H1 (cell line): ENCODE results near the gene HTR6. TPM values are rescaled to one million over a fixed set of nuclear protein-coding genes. Genes with fewer than 3 reads are reported as not detected.

Experiments
- CTCF ChIA-PET: fragments of 300-600 bp; sonication (Branson Sonifier 250); formaldehyde crosslinking; loops from one replicate; lab custom pipeline; 2021; ENCODE audit not compliant: partially characterized antibody; lab: Charles Lee
- POLR2A ChIA-PET: fragments of 300-600 bp; sonication (Branson Sonifier 250); formaldehyde crosslinking; loops from one replicate; lab custom pipeline; 2021; ENCODE audit warnings: inconsistent platforms; ENCODE audit not compliant: partially characterized antibody; lab: Charles Lee
- DNase-seq, 2 experiments: peaks; one replicate each; pipeline versions ENCODE4 v3.0.0 to v3.0.0-alpha.2; 2010 to 2022; ENCODE audit warnings: low spot score in 2 of 2, low read depth in 1 of 2, mixed read lengths in 1 of 2
- FAIRE-seq: peaks from 2 replicates; lab custom pipeline; 2011; peaks lifted over from hg19 to GRCh38; lab: Jason Lieb, UNC
- H2AFZ ChIP-seq: 2 replicates; pipeline ENCODE4 v1.8.1; 2012; ENCODE audit warnings: low read length, inconsistent platforms
- H2AK5ac ChIP-seq: 2 replicates; pipeline ENCODE4 v1.6.1; 2013; ENCODE audit warnings: low read depth, low read length
- H2BK120ac ChIP-seq: replicated peaks from 2 replicates; pipeline ENCODE3; 2013; ENCODE audit warnings: low read depth, low read length, inconsistent platforms
- H2BK12ac ChIP-seq: 2 replicates; pipeline ENCODE4 v1.6.1; 2013; ENCODE audit warnings: low read depth, low read length
- H2BK15ac ChIP-seq: 2 replicates; pipeline ENCODE4 v1.6.1; 2013; ENCODE audit warnings: low read length
- H2BK20ac ChIP-seq: 2 replicates; pipeline ENCODE4 v1.6.1; 2013; ENCODE audit warnings: low read length
- H2BK5ac ChIP-seq: 2 replicates; pipeline ENCODE4 v1.6.1; 2013; ENCODE audit warnings: low read depth, low read length
- H3K14ac ChIP-seq: 2 replicates; pipeline ENCODE4 v1.6.1; 2013; ENCODE audit warnings: inconsistent platforms; ENCODE audit not compliant: insufficient read length
- H3K18ac ChIP-seq: 2 replicates; pipeline ENCODE4 v1.6.1; 2013; ENCODE audit warnings: low read length; ENCODE audit errors: extremely low read depth
- H3K23ac ChIP-seq: 2 replicates; pipeline ENCODE4 v1.6.1; 2013; ENCODE audit warnings: inconsistent platforms; ENCODE audit not compliant: insufficient read length
- H3K23me2 ChIP-seq: 2 replicates; pipeline ENCODE4 v1.6.1; 2013; ENCODE audit warnings: low read depth, low read length
- H3K27ac ChIP-seq: 2 replicates; pipeline ENCODE4 v1.6.1; 2011; ENCODE audit warnings: low read depth, low read length, inconsistent platforms
- H3K27me3 ChIP-seq, 4 experiments: replicated peaks in 1 of 4; 1 replicate in 1 of 4; 2 replicates in 3 of 4; pipeline versions ENCODE4 v1.6.1 to v1.8.1; 2011 to 2013; ENCODE audit warnings: low read length in 3 of 4, mild to moderate bottlenecking in 3 of 4, inconsistent platforms in 2 of 4, mixed read lengths in 2 of 4, moderate library complexity in 1 of 4; ENCODE audit not compliant: control insufficient read depth in 3 of 4, insufficient read depth in 3 of 4; ENCODE audit errors: extremely low read depth in 1 of 4
- H3K36me3 ChIP-seq, 4 experiments: 2 replicates each; pipeline versions ENCODE4 v1.6.1 to v1.8.1; 2011 to 2013; ENCODE audit warnings: mild to moderate bottlenecking in 4 of 4, low read length in 3 of 4, moderate library complexity in 2 of 4, control low read depth in 1 of 4, inconsistent platforms in 1 of 4; ENCODE audit not compliant: insufficient read depth in 4 of 4, control insufficient read depth in 2 of 4
- H3K4ac ChIP-seq: replicated peaks from 2 replicates; pipeline ENCODE3; 2013; ENCODE audit warnings: low read length, low read depth, mixed read lengths, inconsistent platforms; ENCODE audit not compliant: insufficient read length
- H3K4me1 ChIP-seq, 4 experiments: replicated peaks in 1 of 4; 1 replicate in 1 of 4; 2 replicates in 3 of 4; pipeline versions ENCODE4 v1.6.1 to v1.8.1; 2011 to 2013; ENCODE audit warnings: low read length in 3 of 4, inconsistent platforms in 2 of 4, mixed read lengths in 1 of 4; ENCODE audit not compliant: insufficient read depth in 4 of 4, control insufficient read depth in 3 of 4
- H3K4me2 ChIP-seq, 2 experiments: 2 replicates each; pipeline versions ENCODE4 v1.6.1 to v1.8.1; 2011 to 2013; ENCODE audit warnings: low read depth in 2 of 2, low read length in 2 of 2, control low read depth in 1 of 2, inconsistent platforms in 1 of 2, mild to moderate bottlenecking in 1 of 2; ENCODE audit not compliant: insufficient read depth in 1 of 2
- H3K4me3 ChIP-seq, 4 experiments: fragments of 200-600, 300-600 bp in 1 of 4; sonication (generic), shearing (Covaris generic), sonication (Bioruptor Twin) in 1 of 4; 2 replicates each; pipeline versions ENCODE4 v1.5.1 to v1.8.1; 2011 to 2016; ENCODE audit warnings: low read length in 4 of 4, low read depth in 3 of 4, control low read depth in 2 of 4, inconsistent platforms in 2 of 4, mild to moderate bottlenecking in 2 of 4, mixed read lengths in 1 of 4, moderate library complexity in 1 of 4; ENCODE audit not compliant: insufficient read depth in 2 of 4; ENCODE audit errors: extremely low read depth in 1 of 4
- H3K56ac ChIP-seq: replicated peaks from 2 replicates; pipeline ENCODE3; 2013; ENCODE audit warnings: low read depth, mild to moderate bottlenecking, mixed read lengths, low read length, inconsistent platforms; ENCODE audit not compliant: insufficient read length
- H3K79me1 ChIP-seq: 2 replicates; pipeline ENCODE4 v1.6.1; 2013; ENCODE audit warnings: low read depth, low read length, control low read depth
- H3K79me2 ChIP-seq, 2 experiments: 2 replicates each; pipeline versions ENCODE4 v1.6.1 to v1.8.1; 2012 to 2013; ENCODE audit warnings: low read length in 2 of 2, mild to moderate bottlenecking in 2 of 2, inconsistent platforms in 1 of 2; ENCODE audit not compliant: insufficient read depth in 2 of 2, control insufficient read depth in 1 of 2
- H3K9ac ChIP-seq, 4 experiments: replicated peaks in 1 of 4; 1 replicate in 1 of 4; 2 replicates in 3 of 4; pipeline versions ENCODE4 v1.6.1 to v1.8.1; 2011 to 2013; ENCODE audit warnings: low read depth in 3 of 4, low read length in 3 of 4, control low read depth in 2 of 4, mild to moderate bottlenecking in 2 of 4, moderate library complexity in 2 of 4, inconsistent platforms in 1 of 4; ENCODE audit errors: extremely low read depth in 1 of 4
- H3K9me3 ChIP-seq, 2 experiments: 2 replicates each; pipeline versions ENCODE4 v1.6.1 to v1.8.1; 2012 to 2013; ENCODE audit warnings: mild to moderate bottlenecking in 2 of 2, moderate library complexity in 2 of 2, control low read depth in 1 of 2, inconsistent platforms in 1 of 2, low read depth in 1 of 2, low read length in 1 of 2, mixed read lengths in 1 of 2; ENCODE audit not compliant: insufficient read depth in 2 of 2
- H4K20me1 ChIP-seq, 2 experiments: replicated peaks in 1 of 2; 2 replicates each; pipeline versions ENCODE3 to v1.8.1; 2011 to 2013; ENCODE audit warnings: inconsistent platforms in 2 of 2, low read length in 2 of 2, mild to moderate bottlenecking in 1 of 2; ENCODE audit not compliant: insufficient read depth in 2 of 2, control insufficient read depth in 1 of 2
- H4K5ac ChIP-seq: 2 replicates; pipeline ENCODE4 v1.6.1; 2013; ENCODE audit warnings: low read length, low read depth, mixed read lengths, inconsistent platforms; ENCODE audit not compliant: insufficient read length
- H4K8ac ChIP-seq: 2 replicates; pipeline ENCODE4 v1.8.0; 2013; ENCODE audit warnings: mild to moderate bottlenecking, moderate library complexity, low read length, inconsistent platforms; ENCODE audit not compliant: insufficient read depth; ENCODE audit errors: extremely low read depth
- H4K91ac ChIP-seq: replicated peaks from 2 replicates; pipeline ENCODE3; 2013; ENCODE audit warnings: low read length, mixed read lengths, inconsistent platforms; ENCODE audit not compliant: insufficient read length
- FOSL1 ChIP-seq: IDR thresholded peaks from 2 replicates; pipeline ENCODE4 v1.6.1; 2011; ENCODE audit warnings: mild to moderate bottlenecking, low read depth, low read length, moderate library complexity; ENCODE audit not compliant: insufficient read depth
- GTF2F1 ChIP-seq: IDR thresholded peaks from 2 replicates; pipeline ENCODE4 v1.6.1; 2012; ENCODE audit warnings: low read depth, low read length, improper control_type of control experiment, borderline replicate concordance
- HDAC6 ChIP-seq: IDR thresholded peaks from one replicate; pipeline ENCODE4 v1.7.1; 2012; ENCODE audit warnings: low read depth, mild to moderate bottlenecking, inconsistent platforms, low read length, moderate library complexity
- JUND ChIP-seq: IDR thresholded peaks from 2 replicates; pipeline ENCODE4 v1.6.1; 2011; ENCODE audit warnings: mild to moderate bottlenecking, improper control_type of control experiment, low read length
- KDM4A ChIP-seq: IDR thresholded peaks from one replicate; pipeline ENCODE4 v1.7.1; 2012; ENCODE audit warnings: low read depth, mild to moderate bottlenecking, moderate library complexity, low read length, inconsistent platforms; ENCODE audit not compliant: severe bottlenecking
- NRF1 ChIP-seq: IDR thresholded peaks from 2 replicates; pipeline ENCODE4 v1.6.1; 2011; ENCODE audit warnings: mild to moderate bottlenecking, low read depth, low read length, improper control_type of control experiment
- RAD21 ChIP-seq, 2 experiments: IDR thresholded peaks in 1 of 2; conservative IDR thresholded peaks in 1 of 2; 2 replicates each; pipeline ENCODE4 v1.6.1; 2011; ENCODE audit warnings: low read depth in 2 of 2, low read length in 2 of 2, improper control_type of control experiment in 1 of 2, inconsistent platforms in 1 of 2, mild to moderate bottlenecking in 1 of 2, moderate library complexity in 1 of 2
- RBBP5 ChIP-seq: IDR thresholded peaks from 2 replicates; pipeline ENCODE4 v1.7.1; 2012; ENCODE audit warnings: low read depth, mild to moderate bottlenecking, inconsistent platforms, low read length, moderate library complexity, borderline replicate concordance
- ZNF274 ChIP-seq: IDR thresholded peaks from 2 replicates; pipeline ENCODE4 v1.7.0; 2012; ENCODE audit warnings: low read length, borderline replicate concordance; ENCODE audit errors: extremely low read depth
- WGBS, 2 experiments: shearing (Covaris generic) in 1 of 2; methylation state at CpG; one replicate each; pipeline versions ENCODE4 v1.1.6 to v1.1.7; 2013 to 2015; ENCODE audit warnings: low lambda C conversion rate in 2 of 2, mixed read lengths in 2 of 2, inconsistent platforms in 1 of 2, low coverage in 1 of 2, missing lambda C conversion rate in 1 of 2; ENCODE audit not compliant: insufficient replicate concordance in 2 of 2, insufficient coverage in 1 of 2, insufficient read length in 1 of 2; ENCODE audit errors: extremely low coverage in 1 of 2, missing lambda C conversion rate in 1 of 2; 5-methylcytosine and 5-hydroxymethylcytosine counted together
- polyA plus RNA-seq, 7 experiments: library from polyadenylated mRNA; depleted of rRNA in 3 of 7; stranded (reverse) in 5 of 7; unstranded in 2 of 7; fragments of >200 nt in 5 of 7; fragments of 200-250 nt in 2 of 7; gene quantifications; 1 replicate in 5 of 7; 2 replicates in 1 of 7; 4 replicates in 1 of 7; pipeline versions ENCODE4 v1.2.1 to v1.2.3, GENCODE V29; 2011 to 2013; ENCODE audit warnings: missing spikeins in 2 of 7, mixed read lengths in 2 of 7
- total RNA-seq: library from RNA; stranded (reverse); fragmentation: NEBNext Ultra II Directional; extraction: Animal tissue kit (Norgen Biotek cat#: 25700); gene quantifications from 2 replicates; pipeline ENCODE4 v1.2.1, GENCODE V29; 2021

The HTR6 gene
- total and polyA plus RNA-seq, 2 of the 8 experiments (the other 6 are each of a cell fraction or from before 2014, with no cell fraction given): 0.76 to 0.95 TPM

GRCh38 chr1:19621274-19621950, 43.3 kb upstream of the HTR6 start:
- no peak overlapping the region for H2BK5ac ChIP-seq
- H3K14ac ChIP-seq: no peak overlapping the region
- H3K4me3 ChIP-seq: no peak overlapping the region
- H2BK20ac ChIP-seq: no peak overlapping the region
- H4K91ac ChIP-seq: no peak overlapping the region
- no peak overlapping the region for H2BK15ac ChIP-seq
- H3K56ac ChIP-seq: no peak overlapping the region
- no peaks in the 10 kb centered on the region for H3K9me3 ChIP-seq
- no peak overlapping the region for H3K18ac ChIP-seq
- no peaks in the 10 kb centered on the region for H3K27me3 ChIP-seq
- peaks cover 0 to 2% of the 10 kb centered on the region in 2 experiments for H4K20me1 ChIP-seq
- TF ChIP-seq HDAC6 (no peak), KDM4A (no peak), NRF1 (no peak), FOSL1 (no peak), RAD21 (IDR thresholded peaks at IDR 0.05 in 1 of 2, conservative IDR thresholded peaks at IDR 0.05 in 1 of 2; ENCODE audit: low read depth in 2 of 2, low read length in 2 of 2) (no peak), GTF2F1 (no peak), ZNF274 (no peak), RBBP5 (no peak), JUND (no peak)
- H3K23me2 ChIP-seq: no peaks in the 10 kb centered on the region
- no peaks in the 10 kb centered on the region; the same call in 1 of the 2 replicates for H3K79me1 ChIP-seq
- H3K27ac ChIP-seq: no peak overlapping the region
- H3K4me1 ChIP-seq: peaks cover 0 to 10% (median 2%) of the 10 kb centered on the region in 4 experiments; a peak in 3 of 7 replicates
- H3K4me2 ChIP-seq: no peak overlapping the region
- no peak overlapping the region for H2BK120ac ChIP-seq
- FAIRE-seq: no peak
- no peak overlapping the region for H3K23ac ChIP-seq
- H2AFZ ChIP-seq: no peak overlapping the region
- peaks cover 0 to 31% of the 10 kb centered on the region in 2 experiments; a peak in 2 of 4 replicates for H3K79me2 ChIP-seq
- DNase-seq: no peak
- H3K9ac ChIP-seq: no peak overlapping the region
- ChIA-PET POLR2A (interaction anchor here (2.2 kb wide), 1 partner anchor 9 kb away, joined by 12 read pairs; no protein-coding TSS in a partner anchor), CTCF (interaction anchor here (1.0 to 2.7 kb wide), 4 partner anchors 7 to 32 kb away, joined by 3 to 11 read pairs (median 7); no protein-coding TSS in a partner anchor)
- no peak overlapping the region for H4K5ac ChIP-seq
- 91% methylated on average over 4 of the region's 4 CpGs; no CpG with 5 or more reads in 1 of the 2 experiments for WGBS, 2 experiments
- H2AK5ac ChIP-seq: no peak overlapping the region
- no peak overlapping the region for H2BK12ac ChIP-seq
- H3K4ac ChIP-seq: no peak overlapping the region
- no peak overlapping the region for H4K8ac ChIP-seq
- peaks cover 0 to 11% (median 8%) of the 10 kb centered on the region in 4 experiments; a peak in 5 of 8 replicates for H3K36me3 ChIP-seq
